ENCODE results near the gene ZNF410. TPM values are rescaled to one million over a fixed set of nuclear protein-coding genes. Genes with fewer than 3 reads are reported as not detected.

Gene ZNF410
- total RNA-seq, 2 donors from 2014 or later: 81.9 to 90.6 TPM

Other genes with a start within 250 kb of the ZNF410 start
- 1 to 10 TPM; 6.8 to 8.3 TPM for gene DNAL1, start 241.9 kb upstream of the ZNF410 start, total RNA-seq
- 10 to 100 TPM; 38.1 to 47.5 TPM for gene PNMA1, start 172.5 kb upstream of the ZNF410 start, total RNA-seq
- 1 to 10 TPM; 4.3 to 6.4 TPM for gene PTGR2, start 35.0 kb upstream of the ZNF410 start, total RNA-seq
- gene FAM161B, start 63.2 kb downstream of the ZNF410 start, total RNA-seq: 1 to 10 TPM; 2.7 to 3.1 TPM
- 10 to 100 TPM; 20.4 to 21.9 TPM for gene COQ6, start 63.4 kb downstream of the ZNF410 start, total RNA-seq
- 10 to 100 TPM; 10.9 to 11.7 TPM for gene ENTPD5, start 132.4 kb downstream of the ZNF410 start, total RNA-seq
- gene BBOF1, start 132.5 kb downstream of the ZNF410 start, total RNA-seq: 1 to 10 TPM; 1.4 to 2.1 TPM
- 10 to 100 TPM; 31.5 to 46.8 TPM for gene ALDH6A1, start 197.6 kb downstream of the ZNF410 start, total RNA-seq
- gene LIN52, start 198.1 kb downstream of the ZNF410 start, total RNA-seq: 10 to 100 TPM; 15.7 to 18.4 TPM